ENCODE data around the gene MYO1D. TPM values are rescaled to one million over a fixed set of nuclear protein-coding genes. Genes with fewer than 3 reads are reported as not detected.

The MYO1D gene
- total and polyA plus RNA-seq, 4 donors: 4.5 to 22.9 (median 13.3) TPM

DNA sequence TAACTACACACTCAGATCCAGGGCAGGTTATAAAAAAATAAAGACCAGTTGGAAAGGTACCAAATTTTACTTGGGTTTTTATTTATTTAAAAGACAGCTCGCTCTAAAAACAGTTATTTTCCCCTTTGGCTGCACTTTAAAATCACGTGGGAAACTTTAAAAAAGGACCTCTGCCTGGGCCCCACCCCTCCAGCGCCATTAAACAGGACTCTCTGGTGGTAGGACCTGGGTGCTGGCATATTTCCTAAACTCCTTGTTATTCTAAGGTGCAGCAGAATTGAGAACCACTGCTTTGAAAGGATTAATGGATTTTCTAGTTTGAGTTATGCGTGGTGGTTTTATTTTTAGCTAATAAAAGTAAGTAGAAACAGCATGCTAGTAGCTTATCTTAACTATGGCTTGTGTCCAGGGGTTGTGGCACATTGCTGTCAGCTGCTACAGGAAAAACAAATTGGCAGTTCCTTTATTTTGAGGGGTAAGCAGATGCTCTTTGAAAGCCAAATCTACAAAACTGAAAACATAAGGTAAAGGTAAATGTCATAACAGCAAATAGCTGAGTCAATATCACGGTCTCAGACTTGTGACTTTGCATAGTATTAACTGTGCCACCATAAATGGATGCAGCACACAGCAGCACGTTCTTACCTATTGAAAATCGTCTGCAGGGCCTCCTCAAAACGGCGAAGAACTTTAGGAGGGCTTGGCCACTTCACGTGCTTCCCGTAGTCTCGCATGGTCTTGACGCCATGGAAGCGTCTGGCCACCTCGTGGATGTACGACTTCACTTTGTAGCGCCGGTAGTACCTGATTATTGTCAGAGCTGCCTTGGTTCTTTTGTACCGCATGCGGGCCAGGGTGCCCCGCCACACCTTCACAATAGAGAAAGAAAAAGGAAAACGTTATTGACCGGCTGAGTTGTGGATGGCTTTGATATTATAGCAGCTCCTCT lies 218.2 kb downstream of the MYO1D start:
- Histone ChIP-seq H3K27me3 (ENCODE audit: control insufficient read depth in 4 of 4, insufficient read depth in 4 of 4, low read length in 3 of 4) (no peaks in the 10 kb centered on the region), H3K36me3 (ENCODE audit: control insufficient read depth in 4 of 4, insufficient read depth in 3 of 4, low read depth in 1 of 4, low read length in 3 of 4) (peaks cover 0 to 1% (median 0%) of the 10 kb centered on the region in 4 donors), H3K4me1 (ENCODE audit: control insufficient read depth in 4 of 4, insufficient read depth in 4 of 4, low read length in 3 of 4) (peaks cover 0 to 1% (median 0%) of the 10 kb centered on the region in 4 donors), H3K9me3 (ENCODE audit: control insufficient read depth in 4 of 4, low read length in 3 of 4) (no peaks in the 10 kb centered on the region), H3K4me3 (ENCODE audit: low read depth in 1 of 3, low read length in 3 of 3) (no peak overlapping the region), H3K27ac (ENCODE audit: low read depth in 1 of 2, low read length in 2 of 2) (no peak overlapping the region), H3K9ac (ENCODE audit: low read depth in 1 of 2, low read length in 2 of 2) (no peak overlapping the region)
- no peak for TF ChIP-seq FOXA2 (IDR thresholded peaks at IDR 0.05)
- TF ChIP-seq HNF4A (conservative IDR thresholded peaks at IDR 0.05): no peak
- TF ChIP-seq SP1 (IDR thresholded peaks at IDR 0.05): no peak
- TF ChIP-seq, protein P1, sequence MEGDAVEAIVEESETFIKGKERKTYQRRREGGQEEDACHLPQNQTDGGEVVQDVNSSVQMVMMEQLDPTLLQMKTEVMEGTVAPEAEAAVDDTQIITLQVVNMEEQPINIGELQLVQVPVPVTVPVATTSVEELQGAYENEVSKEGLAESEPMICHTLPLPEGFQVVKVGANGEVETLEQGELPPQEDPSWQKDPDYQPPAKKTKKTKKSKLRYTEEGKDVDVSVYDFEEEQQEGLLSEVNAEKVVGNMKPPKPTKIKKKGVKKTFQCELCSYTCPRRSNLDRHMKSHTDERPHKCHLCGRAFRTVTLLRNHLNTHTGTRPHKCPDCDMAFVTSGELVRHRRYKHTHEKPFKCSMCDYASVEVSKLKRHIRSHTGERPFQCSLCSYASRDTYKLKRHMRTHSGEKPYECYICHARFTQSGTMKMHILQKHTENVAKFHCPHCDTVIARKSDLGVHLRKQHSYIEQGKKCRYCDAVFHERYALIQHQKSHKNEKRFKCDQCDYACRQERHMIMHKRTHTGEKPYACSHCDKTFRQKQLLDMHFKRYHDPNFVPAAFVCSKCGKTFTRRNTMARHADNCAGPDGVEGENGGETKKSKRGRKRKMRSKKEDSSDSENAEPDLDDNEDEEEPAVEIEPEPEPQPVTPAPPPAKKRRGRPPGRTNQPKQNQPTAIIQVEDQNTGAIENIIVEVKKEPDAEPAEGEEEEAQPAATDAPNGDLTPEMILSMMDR (IDR thresholded peaks at IDR 0.05; ENCODE audit: low read depth, low read length, missing input control): no peak
- no peak for TF ChIP-seq FOXA1 (IDR thresholded peaks at IDR 0.05)
- TF ChIP-seq, protein P2, sequence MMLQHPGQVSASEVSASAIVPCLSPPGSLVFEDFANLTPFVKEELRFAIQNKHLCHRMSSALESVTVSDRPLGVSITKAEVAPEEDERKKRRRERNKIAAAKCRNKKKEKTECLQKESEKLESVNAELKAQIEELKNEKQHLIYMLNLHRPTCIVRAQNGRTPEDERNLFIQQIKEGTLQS (IDR thresholded peaks at IDR 0.05): no peak
- TF ChIP-seq RXRA (IDR thresholded peaks at IDR 0.05): no peak
- no peak for TF ChIP-seq NR2F2 (IDR thresholded peaks at IDR 0.05)
- TF ChIP-seq, protein P3, sequence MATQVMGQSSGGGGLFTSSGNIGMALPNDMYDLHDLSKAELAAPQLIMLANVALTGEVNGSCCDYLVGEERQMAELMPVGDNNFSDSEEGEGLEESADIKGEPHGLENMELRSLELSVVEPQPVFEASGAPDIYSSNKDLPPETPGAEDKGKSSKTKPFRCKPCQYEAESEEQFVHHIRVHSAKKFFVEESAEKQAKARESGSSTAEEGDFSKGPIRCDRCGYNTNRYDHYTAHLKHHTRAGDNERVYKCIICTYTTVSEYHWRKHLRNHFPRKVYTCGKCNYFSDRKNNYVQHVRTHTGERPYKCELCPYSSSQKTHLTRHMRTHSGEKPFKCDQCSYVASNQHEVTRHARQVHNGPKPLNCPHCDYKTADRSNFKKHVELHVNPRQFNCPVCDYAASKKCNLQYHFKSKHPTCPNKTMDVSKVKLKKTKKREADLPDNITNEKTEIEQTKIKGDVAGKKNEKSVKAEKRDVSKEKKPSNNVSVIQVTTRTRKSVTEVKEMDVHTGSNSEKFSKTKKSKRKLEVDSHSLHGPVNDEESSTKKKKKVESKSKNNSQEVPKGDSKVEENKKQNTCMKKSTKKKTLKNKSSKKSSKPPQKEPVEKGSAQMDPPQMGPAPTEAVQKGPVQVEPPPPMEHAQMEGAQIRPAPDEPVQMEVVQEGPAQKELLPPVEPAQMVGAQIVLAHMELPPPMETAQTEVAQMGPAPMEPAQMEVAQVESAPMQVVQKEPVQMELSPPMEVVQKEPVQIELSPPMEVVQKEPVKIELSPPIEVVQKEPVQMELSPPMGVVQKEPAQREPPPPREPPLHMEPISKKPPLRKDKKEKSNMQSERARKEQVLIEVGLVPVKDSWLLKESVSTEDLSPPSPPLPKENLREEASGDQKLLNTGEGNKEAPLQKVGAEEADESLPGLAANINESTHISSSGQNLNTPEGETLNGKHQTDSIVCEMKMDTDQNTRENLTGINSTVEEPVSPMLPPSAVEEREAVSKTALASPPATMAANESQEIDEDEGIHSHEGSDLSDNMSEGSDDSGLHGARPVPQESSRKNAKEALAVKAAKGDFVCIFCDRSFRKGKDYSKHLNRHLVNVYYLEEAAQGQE (IDR thresholded peaks at IDR 0.05): no peak
- TF ChIP-seq GABPA (IDR thresholded peaks at IDR 0.05 in 1 of 2, conservative IDR thresholded peaks at IDR 0.05 in 1 of 2): no peak
- TF ChIP-seq, protein P4, sequence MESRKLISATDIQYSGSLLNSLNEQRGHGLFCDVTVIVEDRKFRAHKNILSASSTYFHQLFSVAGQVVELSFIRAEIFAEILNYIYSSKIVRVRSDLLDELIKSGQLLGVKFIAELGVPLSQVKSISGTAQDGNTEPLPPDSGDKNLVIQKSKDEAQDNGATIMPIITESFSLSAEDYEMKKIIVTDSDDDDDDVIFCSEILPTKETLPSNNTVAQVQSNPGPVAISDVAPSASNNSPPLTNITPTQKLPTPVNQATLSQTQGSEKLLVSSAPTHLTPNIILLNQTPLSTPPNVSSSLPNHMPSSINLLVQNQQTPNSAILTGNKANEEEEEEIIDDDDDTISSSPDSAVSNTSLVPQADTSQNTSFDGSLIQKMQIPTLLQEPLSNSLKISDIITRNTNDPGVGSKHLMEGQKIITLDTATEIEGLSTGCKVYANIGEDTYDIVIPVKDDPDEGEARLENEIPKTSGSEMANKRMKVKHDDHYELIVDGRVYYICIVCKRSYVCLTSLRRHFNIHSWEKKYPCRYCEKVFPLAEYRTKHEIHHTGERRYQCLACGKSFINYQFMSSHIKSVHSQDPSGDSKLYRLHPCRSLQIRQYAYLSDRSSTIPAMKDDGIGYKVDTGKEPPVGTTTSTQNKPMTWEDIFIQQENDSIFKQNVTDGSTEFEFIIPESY (IDR thresholded peaks at IDR 0.05): no peak
- TF ChIP-seq HNF4G (IDR thresholded peaks at IDR 0.05): no peak
- TF ChIP-seq YY1 (IDR thresholded peaks at IDR 0.05): no peak
- TF ChIP-seq, protein P5, sequence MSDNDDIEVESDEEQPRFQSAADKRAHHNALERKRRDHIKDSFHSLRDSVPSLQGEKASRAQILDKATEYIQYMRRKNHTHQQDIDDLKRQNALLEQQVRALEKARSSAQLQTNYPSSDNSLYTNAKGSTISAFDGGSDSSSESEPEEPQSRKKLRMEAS (IDR thresholded peaks at IDR 0.05): no peak
- no peak for TF ChIP-seq JUND (IDR thresholded peaks at IDR 0.05)
- no peak for TF ChIP-seq RAD21 (IDR thresholded peaks at IDR 0.05)
- no peak for TF ChIP-seq EGR1 (IDR thresholded peaks at IDR 0.05; ENCODE audit: low read depth in 2 of 2)
- no peak for TF ChIP-seq TAF1 (conservative IDR thresholded peaks at IDR 0.05)
- WGBS: 75% methylated on average over 23 of the region's 23 CpGs
- no peak for DNase-seq (ENCODE audit: low spot score)

All from liver (tissue), 9 donors.